ENCODE measurements around the gene ARSJ.
A peak's percentile ranks its signal among the peaks of the same experiment; 100 is the strongest.

ARSJ gene

DNA sequence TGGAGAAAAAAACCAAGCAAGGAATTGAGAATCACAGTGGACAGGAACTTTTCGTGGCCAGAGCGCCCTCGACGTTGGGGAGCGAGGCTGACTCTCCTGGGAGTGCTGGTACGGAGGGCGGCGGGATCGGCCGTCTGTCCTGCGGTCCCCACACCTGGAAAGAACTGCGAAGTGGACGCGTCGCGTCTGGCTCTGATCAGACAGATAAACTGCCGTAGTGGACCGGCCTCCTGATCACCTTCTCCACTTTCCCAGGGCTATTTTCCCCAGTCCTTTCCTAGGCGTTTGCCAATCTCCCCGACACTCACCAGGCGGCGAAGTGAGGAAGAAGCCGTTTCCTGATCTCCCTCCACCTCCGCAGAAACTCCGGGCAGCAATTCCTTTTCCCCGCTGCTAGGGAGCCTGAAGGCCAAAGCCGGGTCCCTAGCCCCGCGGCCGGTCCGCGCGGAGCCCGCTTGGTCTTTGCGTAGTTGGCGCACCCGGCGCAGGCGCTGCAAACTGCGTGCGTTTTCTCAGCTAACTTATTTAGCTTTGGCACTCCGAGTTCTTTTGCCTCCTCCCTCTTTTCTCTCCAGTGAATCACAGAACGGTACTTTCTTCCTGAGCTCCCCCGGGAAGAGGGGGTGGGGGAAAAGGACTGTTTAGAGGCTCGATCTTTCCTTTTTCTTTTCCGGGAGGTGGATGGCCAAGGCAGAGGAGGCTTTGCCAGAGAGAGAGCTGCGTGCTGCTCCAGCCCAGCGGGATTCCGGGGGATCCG is at the start of gene ARSJ:
Gene ARSJ (minus strand): TSS at position 500 of the 757 bp plus-strand sequence. CDS start 813 bp downstream, outside the sequence.
- Histone ChIP-seq H3K27ac (ENCODE audit: poor library complexity, severe bottlenecking) (peak within 1 kb of the TSS; percentile 82), H3K27me3 (ENCODE audit: insufficient read depth, poor library complexity, severe bottlenecking) (no peaks in the 10 kb centered on the region), H3K36me3 (ENCODE audit: low read depth) (peaks cover 13% of the 10 kb centered on the region), H3K9me3 (ENCODE audit: severe bottlenecking) (peaks cover 3% of the 10 kb centered on the region), H3K4me1 (ENCODE audit: insufficient read depth, poor library complexity, severe bottlenecking) (peaks cover 32% of the 10 kb centered on the region), H3K4me3 (ENCODE audit: severe bottlenecking) (peak within 1 kb of the TSS; percentile 70)
- DNase-seq (ENCODE audit: low spot score) (peak; percentile 60), ATAC-seq (ENCODE audit: low read depth) (peak; percentile 50)
- TF ChIP-seq, protein P1, sequence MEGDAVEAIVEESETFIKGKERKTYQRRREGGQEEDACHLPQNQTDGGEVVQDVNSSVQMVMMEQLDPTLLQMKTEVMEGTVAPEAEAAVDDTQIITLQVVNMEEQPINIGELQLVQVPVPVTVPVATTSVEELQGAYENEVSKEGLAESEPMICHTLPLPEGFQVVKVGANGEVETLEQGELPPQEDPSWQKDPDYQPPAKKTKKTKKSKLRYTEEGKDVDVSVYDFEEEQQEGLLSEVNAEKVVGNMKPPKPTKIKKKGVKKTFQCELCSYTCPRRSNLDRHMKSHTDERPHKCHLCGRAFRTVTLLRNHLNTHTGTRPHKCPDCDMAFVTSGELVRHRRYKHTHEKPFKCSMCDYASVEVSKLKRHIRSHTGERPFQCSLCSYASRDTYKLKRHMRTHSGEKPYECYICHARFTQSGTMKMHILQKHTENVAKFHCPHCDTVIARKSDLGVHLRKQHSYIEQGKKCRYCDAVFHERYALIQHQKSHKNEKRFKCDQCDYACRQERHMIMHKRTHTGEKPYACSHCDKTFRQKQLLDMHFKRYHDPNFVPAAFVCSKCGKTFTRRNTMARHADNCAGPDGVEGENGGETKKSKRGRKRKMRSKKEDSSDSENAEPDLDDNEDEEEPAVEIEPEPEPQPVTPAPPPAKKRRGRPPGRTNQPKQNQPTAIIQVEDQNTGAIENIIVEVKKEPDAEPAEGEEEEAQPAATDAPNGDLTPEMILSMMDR (IDR thresholded peaks at IDR 0.05; ENCODE audit: poor library complexity, severe bottlenecking), result peak; percentile 2

DNA sequence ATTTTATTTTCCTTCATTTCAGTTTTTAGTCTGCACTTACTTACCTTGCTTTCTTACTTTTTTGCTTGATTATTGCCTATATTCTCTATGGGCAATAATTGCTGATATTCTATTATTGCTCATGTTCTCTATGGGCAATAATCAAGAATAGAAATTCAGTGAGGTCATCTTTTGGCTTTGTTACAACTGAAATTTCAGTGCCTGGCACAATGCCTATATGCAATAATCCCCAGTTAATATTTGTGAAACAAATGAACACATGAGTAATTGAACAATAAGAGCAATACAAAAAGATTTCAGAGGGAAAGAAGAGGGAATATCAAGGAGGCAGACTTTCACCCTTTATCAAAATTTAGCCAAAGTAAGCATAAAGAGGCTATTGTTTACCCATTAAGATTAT is 48.6 kb upstream of the ARSJ start:
- no peaks in the 10 kb centered on the region for H3K9me3 ChIP-seq (ENCODE audit: severe bottlenecking)
- peak overlapping the region; percentile 16 for H3K27ac ChIP-seq (ENCODE audit: poor library complexity, severe bottlenecking)
- DNase-seq (ENCODE audit: low spot score) (no peak), ATAC-seq (ENCODE audit: low read depth) (peak; percentile 27; the same call in 1 of the 3 replicates)
- H3K4me3 ChIP-seq (ENCODE audit: severe bottlenecking), result no peak overlapping the region
- H3K4me1 ChIP-seq (ENCODE audit: insufficient read depth, poor library complexity, severe bottlenecking), result peaks cover 7% of the 10 kb centered on the region
- H3K36me3 ChIP-seq (ENCODE audit: low read depth), result no peaks in the 10 kb centered on the region
- TF ChIP-seq, protein P1 (IDR thresholded peaks at IDR 0.05; ENCODE audit: poor library complexity, severe bottlenecking), result no peak
- no peaks in the 10 kb centered on the region for H3K27me3 ChIP-seq (ENCODE audit: insufficient read depth, poor library complexity, severe bottlenecking)

DNA sequence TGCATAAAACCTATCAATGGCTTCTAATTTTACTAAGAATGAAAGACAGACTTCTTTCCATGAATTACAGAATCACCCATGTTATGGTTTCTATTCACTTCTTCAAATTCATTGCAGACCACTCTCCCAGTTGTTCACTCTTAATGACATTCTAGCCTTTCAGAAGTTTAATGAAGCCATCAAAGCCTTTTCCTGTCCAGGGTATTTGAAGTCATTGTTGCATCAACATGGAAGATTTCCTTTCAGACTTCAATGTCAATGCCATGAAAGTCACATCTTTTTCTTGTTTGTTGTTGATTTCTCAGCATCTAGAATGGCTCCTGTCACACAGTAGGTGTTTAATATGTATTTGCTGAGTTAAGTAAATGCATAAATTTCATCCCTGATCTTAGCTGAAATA is 48.1 kb upstream of the ARSJ start:
- Histone ChIP-seq H3K27ac (ENCODE audit: poor library complexity, severe bottlenecking) (peak overlapping the region; percentile 16), H3K9me3 (ENCODE audit: severe bottlenecking) (no peaks in the 10 kb centered on the region), H3K36me3 (ENCODE audit: low read depth) (no peaks in the 10 kb centered on the region), H3K4me3 (ENCODE audit: severe bottlenecking) (no peak overlapping the region), H3K4me1 (ENCODE audit: insufficient read depth, poor library complexity, severe bottlenecking) (peaks cover 7% of the 10 kb centered on the region), H3K27me3 (ENCODE audit: insufficient read depth, poor library complexity, severe bottlenecking) (no peaks in the 10 kb centered on the region)
- TF ChIP-seq, protein P1 (IDR thresholded peaks at IDR 0.05; ENCODE audit: poor library complexity, severe bottlenecking), result no peak
- DNase-seq (ENCODE audit: low spot score) (no peak), ATAC-seq (ENCODE audit: low read depth) (no peak)

DNA sequence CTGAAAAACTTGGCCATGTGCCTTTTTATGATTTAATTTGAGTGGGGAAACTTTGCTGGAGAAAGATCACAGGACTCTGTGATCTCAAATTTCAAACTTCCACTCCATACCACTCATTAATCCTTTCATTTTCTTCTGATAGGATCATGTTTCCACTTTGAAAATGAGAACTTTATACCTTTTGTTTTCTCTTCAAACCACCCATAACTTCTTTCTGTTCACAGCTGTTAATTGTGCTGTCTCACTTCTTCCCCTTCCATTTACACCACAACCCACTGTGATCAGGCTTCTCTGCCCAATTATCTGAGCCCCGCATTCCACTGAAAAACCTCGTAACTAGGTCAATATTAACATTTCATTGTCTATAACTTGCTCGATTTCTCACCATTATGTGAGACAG is 47.0 kb upstream of the ARSJ start:
- H3K9me3 ChIP-seq (ENCODE audit: severe bottlenecking), result no peaks in the 10 kb centered on the region
- DNase-seq (ENCODE audit: low spot score), result no peak
- H3K27ac ChIP-seq (ENCODE audit: poor library complexity, severe bottlenecking), result no peak overlapping the region
- H3K36me3 ChIP-seq (ENCODE audit: low read depth), result no peaks in the 10 kb centered on the region
- TF ChIP-seq, protein P1 (IDR thresholded peaks at IDR 0.05; ENCODE audit: poor library complexity, severe bottlenecking), result no peak
- no peak overlapping the region for H3K4me3 ChIP-seq (ENCODE audit: severe bottlenecking)
- H3K27me3 ChIP-seq (ENCODE audit: insufficient read depth, poor library complexity, severe bottlenecking), result no peaks in the 10 kb centered on the region
- peaks cover 7% of the 10 kb centered on the region for H3K4me1 ChIP-seq (ENCODE audit: insufficient read depth, poor library complexity, severe bottlenecking)
- ATAC-seq (ENCODE audit: low read depth), result no peak

DNA sequence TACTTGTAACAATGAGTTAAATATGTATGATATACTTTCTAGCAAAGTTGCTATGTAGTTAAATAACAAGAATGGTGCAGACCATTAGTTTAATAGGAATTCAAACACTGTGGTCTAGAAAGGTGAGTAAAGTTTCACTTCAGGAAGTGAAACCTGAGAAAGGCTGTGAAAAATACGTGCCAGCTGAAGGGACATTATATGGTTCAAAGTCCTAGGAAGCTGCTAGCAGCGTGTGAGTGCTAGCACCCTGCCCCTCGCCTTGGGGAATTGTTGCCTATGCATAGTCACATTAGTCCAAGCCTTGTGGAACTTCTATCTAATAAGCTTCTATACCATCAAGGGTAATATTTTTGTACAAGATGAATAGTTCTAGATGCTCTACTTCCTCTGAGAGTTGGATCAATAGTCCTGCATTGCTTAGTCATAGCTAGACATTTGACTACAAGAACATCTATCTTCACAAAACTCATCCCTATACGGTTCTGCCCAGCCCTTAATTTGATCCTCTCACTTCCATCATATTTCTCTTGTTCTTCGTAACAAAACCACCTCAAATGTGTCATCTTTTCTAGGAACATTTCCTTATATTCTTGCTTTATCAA is 45.8 kb upstream of the ARSJ start:
- no peak overlapping the region for H3K27ac ChIP-seq (ENCODE audit: poor library complexity, severe bottlenecking)
- H3K36me3 ChIP-seq (ENCODE audit: low read depth), result no peaks in the 10 kb centered on the region
- ATAC-seq (ENCODE audit: low read depth) (no peak), DNase-seq (ENCODE audit: low spot score) (no peak)
- no peak overlapping the region for H3K4me3 ChIP-seq (ENCODE audit: severe bottlenecking)
- no peaks in the 10 kb centered on the region for H3K27me3 ChIP-seq (ENCODE audit: insufficient read depth, poor library complexity, severe bottlenecking)
- no peaks in the 10 kb centered on the region for H3K9me3 ChIP-seq (ENCODE audit: severe bottlenecking)
- peaks cover 7% of the 10 kb centered on the region for H3K4me1 ChIP-seq (ENCODE audit: insufficient read depth, poor library complexity, severe bottlenecking)
- TF ChIP-seq, protein P1 (IDR thresholded peaks at IDR 0.05; ENCODE audit: poor library complexity, severe bottlenecking), result no peak

Data from RWPE2 (cell line).